Inferior parietal cortex (tissue), 1 donor: ENCODE results near the gene ARL14EP.

Source experiments
- DNase-seq: peaks from one replicate; pipeline ENCODE4 v3.0.0-alpha.2; 2016; ENCODE audit errors: extremely low spot score

ARL14EP gene

GRCh38 chr11:30322826-30323710 lies at the start of gene ARL14EP:
TSS of gene ARL14EP (plus strand) at chr11:30323104. CDS start at chr11:30330949, 7,845 bp downstream.
- peak; percentile 93 for DNase-seq

- no peak for DNase-seq
Measured at GRCh38 chr11:30277176-30277575, 45.7 kb upstream of the ARL14EP start.

DNA sequence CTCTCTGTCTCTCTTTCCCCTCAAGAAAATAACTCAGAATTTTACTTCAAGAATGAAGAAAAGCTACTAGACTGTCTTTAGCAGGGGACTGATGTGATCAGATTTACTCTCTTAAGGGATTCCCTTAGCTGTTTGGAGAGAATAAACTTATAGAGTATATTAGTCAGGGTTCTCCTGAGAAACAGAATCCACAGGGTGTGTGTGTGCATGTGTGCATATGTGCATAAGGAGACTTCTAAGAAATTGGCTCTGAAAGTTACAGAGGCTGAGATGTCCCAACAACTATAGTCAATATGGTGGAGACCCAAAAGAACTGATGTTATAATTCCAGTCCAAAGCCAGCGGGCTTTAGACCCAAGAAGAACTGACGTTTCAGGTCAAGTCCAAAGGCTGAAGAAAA lies 43.1 kb upstream of the ARL14EP start:
- DNase-seq, result no peak

DNA sequence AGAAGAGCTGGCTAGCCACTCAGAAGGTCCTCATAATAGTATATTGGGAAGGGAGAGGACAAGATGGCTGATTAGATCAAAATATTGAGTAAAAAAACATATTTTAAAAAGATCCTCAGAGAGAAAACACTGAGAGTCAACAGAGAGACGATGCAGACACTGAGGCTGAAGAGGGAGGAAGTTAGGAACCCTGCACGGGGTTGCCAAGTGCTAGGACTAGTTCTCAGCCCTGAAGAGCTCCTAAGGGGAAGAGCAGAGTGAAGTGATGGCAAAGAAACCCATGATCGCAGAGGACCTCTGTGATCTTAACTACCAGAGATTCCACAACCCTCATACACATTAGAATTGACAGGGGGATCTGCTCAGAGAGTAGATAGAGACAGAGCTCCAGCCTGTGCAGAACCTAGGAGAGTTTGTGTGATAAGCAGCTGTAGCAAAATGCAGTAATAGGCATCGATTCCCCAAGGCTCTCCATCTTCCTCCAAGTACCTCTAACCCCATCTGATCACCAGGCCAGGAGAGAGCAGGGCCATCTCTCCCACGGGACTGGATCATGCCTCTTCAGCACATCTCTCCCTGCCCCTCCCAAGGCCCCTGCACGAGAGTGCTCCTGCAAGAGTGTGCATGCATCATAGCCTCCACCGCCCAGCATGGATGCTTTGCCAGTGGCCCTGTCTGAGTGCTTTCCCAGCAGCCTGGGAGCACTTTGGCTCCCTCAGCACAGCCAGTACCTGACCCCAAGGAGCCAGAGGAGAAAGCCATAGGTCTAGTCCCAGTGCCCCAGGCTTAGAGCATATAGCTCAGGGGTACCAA lies 41.2 kb upstream of the ARL14EP start:
- no peak for DNase-seq

- no peak for DNase-seq
Measured at GRCh38 chr11:30282289-30282631, 40.6 kb upstream of the ARL14EP start.

GRCh38 chr11:30284836-30285235 lies 38.1 kb upstream of the ARL14EP start:
- no peak for DNase-seq

DNA sequence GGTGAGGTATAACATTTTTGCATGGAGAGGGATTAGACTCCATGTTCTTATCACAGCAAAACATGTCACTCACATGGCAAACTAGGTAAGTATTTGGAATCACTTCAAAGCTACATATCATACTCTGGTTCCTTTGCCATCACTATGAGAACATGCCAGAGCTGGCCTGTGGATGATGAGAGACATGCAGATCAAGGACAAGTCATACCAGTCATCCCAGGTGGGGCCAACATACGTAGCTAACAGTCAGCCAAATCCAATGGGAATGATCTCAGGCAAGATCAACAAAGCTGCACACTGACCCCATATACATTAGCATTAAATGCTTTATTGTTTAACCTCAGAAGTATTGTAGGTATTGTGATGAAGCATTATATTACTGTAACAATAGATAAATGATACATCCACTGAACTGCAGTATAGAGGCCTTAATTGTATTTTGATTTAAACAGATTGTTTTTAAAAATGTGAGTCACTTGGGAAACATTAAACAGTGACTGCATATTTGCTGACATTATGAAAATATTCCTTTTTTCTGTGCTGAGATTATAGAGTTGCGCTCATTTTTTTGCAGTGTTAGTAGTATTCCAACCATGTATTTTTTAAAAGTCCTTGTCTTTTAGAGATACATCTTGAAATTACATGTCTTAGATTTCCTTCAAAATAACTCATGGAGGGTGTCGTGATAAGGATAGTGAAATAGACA lies 37.3 kb upstream of the ARL14EP start:
- no peak for DNase-seq

GRCh38 chr11:30291331-30291730 lies 31.6 kb upstream of the ARL14EP start:
- DNase-seq, result no peak

DNA sequence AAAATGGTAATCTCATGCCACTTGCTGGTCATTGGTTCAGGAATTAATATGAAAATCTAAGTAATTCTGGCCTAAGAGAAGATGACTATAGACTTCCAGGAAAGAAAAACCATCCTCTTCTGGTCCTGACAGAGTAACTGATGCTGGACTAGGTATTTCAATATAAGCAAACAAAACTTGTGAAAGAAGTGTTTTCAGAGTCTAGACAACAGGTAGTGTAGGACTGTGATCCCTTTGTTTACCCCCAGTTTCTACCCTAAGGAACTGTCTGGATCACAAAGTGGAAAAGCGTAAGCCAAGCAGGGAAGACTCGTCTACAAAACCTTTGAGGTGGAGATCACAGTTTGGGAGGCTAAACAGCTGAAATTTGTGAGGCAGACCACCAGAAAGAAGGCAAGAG lies 30.4 kb upstream of the ARL14EP start:
- no peak for DNase-seq

GRCh38 chr11:30295178-30295885 lies 27.6 kb upstream of the ARL14EP start:
- DNase-seq, result no peak

- no peak for DNase-seq
Measured at GRCh38 chr11:30304620-30305019, 18.3 kb upstream of the ARL14EP start.

GRCh38 chr11:30310623-30311022 lies 12.3 kb upstream of the ARL14EP start:
- DNase-seq, result no peak

DNA sequence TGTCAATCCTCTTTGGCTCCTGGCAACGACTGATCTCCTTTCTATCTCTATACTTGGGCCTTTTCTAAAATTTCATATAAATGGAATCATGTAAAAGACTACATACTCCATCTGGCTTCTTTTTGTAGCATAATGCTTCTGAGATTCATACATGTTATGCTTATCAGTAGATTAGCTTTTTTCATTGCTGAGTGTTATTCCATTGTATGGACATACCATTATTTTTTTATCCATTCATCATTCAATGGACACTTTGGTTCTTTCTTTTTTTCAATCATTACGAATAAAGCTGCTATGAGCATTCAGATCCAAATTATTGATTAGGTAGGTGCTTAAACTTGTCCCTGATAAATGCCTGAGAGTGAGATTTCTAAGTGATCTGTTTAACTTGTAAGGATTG lies 11.7 kb upstream of the ARL14EP start:
- DNase-seq, result no peak

DNA sequence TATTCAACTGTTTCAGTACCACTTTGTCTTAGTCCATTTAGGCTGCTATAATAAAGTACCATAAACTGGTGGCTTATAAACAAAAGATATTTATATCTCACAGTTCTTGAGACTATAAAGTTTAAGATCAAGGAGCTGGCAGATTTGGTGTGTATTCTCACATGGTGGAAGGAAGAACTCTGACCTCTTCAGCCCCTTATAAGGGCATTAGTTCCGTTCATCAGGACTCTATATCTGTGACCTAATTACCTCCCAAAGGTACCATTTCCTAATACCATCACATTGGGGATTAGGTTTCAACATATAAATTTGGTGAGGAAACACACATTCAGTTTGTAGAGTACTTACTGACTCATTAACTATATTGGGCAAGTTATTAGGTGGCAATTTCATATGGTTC lies 10.7 kb upstream of the ARL14EP start:
- DNase-seq, result no peak

DNA sequence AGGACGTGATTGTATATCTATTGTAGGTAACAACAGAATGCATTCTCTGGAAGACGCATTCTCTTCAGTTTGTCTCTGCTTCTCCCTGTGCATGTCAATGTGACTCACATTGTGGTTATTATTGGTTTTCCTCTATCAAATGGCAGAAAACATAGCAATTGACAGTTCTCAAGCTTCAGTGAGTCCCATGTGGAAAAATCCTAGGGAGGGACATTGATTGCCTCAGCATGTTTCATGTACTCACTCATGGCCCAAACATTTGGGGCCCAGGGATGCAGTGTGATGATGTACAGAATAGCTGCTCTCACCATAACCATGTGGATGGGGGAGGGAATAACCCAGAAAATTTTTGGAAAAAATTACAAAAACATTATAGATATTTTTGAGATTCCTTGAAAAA lies 9.3 kb upstream of the ARL14EP start:
- no peak for DNase-seq

- DNase-seq, result no peak
Measured at GRCh38 chr11:30314625-30315024, 8.3 kb upstream of the ARL14EP start.

DNA sequence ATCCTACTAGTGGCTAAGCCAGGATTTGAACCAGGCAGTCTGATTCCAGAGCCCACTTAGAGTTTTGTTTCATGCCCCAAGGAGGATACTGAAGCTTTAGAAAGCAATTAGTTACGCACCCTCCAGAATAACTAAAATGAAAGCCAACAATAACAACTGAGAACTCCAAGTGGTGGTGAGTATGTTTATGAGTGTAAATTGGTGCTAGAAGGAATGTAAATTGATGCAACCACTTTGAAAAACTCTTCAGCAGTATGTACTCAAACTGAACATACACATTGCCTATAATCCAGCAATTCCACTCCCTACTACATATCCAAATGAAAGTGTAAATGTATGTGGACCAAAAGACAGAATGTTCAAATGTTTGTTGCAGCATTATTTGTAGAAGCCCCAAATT lies 6.7 kb upstream of the ARL14EP start:
- DNase-seq, result no peak

GRCh38 chr11:30317030-30317429 lies 5.9 kb upstream of the ARL14EP start:
- no peak for DNase-seq

DNA sequence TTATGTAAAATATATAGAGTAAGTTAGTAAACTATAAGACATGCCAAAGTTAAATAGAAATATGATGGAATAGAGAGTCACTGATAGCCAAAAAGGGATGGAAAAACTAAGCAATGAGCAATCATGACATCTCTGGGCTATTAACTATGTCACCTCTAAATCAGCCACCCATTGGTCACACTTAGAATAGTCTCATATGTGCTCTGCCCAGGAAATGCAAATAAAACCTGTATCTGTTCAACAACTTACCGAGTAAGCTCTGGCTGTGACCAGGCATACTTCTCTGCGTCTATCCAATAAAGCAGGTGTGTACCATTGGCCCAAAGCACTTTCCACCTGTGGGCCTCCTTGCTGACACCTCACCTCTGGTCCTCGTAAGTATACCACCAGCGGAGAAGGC lies 1.6 kb upstream of the ARL14EP start:
- no peak for DNase-seq

DNA sequence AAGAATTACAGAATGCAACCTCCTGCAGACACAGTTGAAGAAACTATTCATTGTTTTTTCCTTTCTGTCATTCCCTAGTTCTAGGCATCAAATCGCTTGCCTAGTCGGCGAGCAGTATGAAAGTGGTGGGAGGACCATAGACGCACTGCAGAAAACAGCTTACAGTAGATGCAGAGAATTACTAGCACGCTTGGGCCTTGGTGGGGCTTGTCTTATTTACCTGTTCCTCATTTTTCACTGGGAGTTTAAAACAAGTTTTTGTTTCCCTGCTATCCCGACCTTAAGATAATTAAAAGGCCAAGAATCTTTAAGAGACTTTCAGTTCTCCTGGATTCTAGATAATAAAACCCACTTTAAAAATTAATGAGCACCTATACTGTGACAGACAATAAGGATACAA lies 713 bp upstream of the ARL14EP start:
- no peak for DNase-seq

GRCh38 chr11:30326114-30326778 lies 3.3 kb downstream of the ARL14EP start:
- no peak for DNase-seq
